Breast epithelium (tissue), 3 donors: Measurements from ENCODE around the gene GJB6.

Experiments
- CTCF ChIP-seq, 3 donors: fragments of 450-650 bp; IDR thresholded peaks; one replicate each; pipeline ENCODE4 v1.5.1; 2016 to 2017; ENCODE audit warnings: antibody characterized with exemption in 3 of 3, mild to moderate bottlenecking in 3 of 3, moderate library complexity in 3 of 3
- POLR2A ChIP-seq: fragments of 450-650 bp; IDR thresholded peaks from one replicate; pipeline ENCODE4 v1.6.1; 2016; ENCODE audit warnings: antibody characterized with exemption, mild to moderate bottlenecking, moderate library complexity
- POLR2AphosphoS5 ChIP-seq, 3 donors: sonication (generic); formaldehyde crosslinking; IDR thresholded peaks; one replicate each; pipeline ENCODE4 v1.6.1; 2017; ENCODE audit warnings: antibody characterized with exemption in 3 of 3

- TF ChIP-seq CTCF (IDR thresholded peaks at IDR 0.05) (no peak), POLR2AphosphoS5 (IDR thresholded peaks at IDR 0.05) (no peak), POLR2A (no peak)
Measured at GRCh38 chr13:20258208-20258962, 26.3 kb upstream of the GJB6 start.
